NCI-H1694 treated with DMSO at 0.1 percent for 48 hours (cell line): Measurements from ENCODE around the gene DYNC1LI1.

Experiments used
- DNase-seq: peaks from one replicate; lab custom pipeline; 2025; lab: John Stamatoyannopoulos, UW

DYNC1LI1 gene

DNA sequence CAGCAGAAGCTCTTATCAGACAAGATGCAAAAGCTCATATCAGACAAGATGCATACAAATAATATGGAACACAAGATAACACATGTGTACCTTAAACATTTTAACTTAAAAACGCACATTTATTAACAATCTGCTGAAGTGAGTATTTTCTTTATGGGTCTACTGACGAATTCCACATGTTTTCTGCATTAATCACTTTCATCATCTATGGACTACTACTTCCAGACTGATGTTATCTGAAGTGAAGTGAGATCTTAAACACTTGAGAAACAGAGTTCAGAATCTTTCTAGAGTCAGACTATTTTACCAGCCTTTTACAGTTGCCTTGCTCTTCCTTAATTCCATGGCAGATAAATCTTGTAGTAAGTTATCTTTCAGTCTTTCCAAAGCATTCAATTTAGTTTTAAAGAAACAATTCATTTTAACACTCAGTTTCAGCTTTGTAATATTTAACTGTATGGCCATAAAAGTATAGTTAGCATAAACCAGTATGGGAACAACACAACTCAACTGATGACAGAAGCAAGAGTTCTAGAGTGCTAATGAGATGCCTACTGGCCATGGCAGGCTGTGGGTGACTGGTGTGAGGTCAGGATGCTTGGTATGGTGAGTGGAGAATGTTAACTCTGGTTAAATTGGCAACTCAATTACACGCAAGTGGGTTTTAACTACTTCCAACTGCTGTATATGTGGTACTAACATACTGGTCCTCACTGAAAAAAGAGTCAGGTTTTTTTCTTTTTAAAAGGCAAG, 77.8 kb downstream of the DYNC1LI1 start:
- DNase-seq: no peak

DNA sequence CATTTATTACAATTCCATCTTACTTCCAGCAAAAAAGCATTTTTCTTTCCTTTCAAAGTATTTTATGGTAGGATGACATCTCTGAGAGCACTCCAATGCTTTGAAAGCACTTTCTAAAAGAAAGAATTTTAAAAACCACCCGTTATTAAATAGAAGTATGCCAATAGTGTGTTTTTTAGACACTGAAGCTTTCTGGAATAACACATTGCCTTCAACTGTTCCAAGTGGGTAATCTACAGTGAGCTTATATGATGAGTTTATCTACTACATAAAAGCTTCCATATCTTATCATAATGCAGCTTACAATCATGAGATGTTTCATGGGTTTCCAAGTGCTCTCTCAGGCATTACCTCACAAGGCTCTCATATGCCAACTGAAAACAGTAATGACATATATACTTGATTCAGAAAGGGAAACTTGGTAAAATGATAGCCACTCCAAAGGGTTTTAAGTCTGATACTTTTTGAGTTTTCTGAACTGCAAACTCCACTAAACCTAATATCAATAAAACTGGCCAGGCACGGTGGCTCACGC, 82.1 kb downstream of the DYNC1LI1 start:
- no peak for DNase-seq

DNA sequence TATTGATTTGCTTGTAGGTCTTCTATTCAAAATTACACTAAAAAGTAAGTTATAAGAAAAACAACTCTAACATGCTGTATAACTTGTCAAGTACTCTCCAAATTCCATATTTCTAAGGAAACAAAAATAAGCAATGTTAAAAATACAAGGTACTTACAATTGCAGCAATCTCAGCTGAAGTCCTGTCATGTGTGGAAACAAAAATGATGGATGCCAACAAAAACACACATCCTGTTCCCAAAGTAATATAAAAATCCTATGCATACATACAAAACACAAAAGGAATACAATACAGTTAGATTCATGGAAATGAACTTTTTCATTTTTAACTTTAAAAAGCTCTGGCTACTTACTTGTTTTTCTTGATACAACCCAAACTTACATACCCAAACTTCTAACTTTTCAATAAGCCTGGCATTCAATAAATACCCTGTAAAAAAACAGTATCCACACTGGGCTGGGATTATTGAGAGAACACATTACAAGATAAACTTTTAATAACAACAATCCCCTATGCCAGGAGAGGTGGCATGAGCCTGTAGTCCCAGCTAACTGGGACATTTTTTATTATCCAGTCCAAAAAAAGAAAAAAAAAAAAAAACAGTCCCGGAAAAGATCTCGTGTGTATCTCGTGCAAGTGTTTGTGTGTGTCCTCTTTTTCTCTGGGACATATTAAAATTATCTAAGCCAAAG, 82.7 kb downstream of the DYNC1LI1 start:
- DNase-seq: no peak

DNA sequence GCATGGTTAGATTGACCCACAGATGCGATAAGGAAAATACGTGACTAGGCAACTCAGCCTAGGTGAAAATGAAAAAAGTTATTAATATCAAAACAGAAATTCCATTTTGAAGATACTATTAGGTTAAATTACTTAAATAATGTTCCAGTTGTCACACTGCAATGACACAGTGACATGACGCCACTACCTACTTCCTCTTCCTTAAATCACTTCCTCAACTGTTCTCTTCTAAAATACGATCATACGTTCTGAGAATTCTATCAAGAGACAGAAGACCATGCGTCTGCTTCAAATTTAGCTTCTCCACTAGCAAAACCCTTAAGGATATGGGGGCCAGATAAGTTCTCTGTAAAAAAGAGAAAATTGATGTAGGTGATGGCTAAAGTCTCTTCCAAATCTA, 86.2 kb downstream of the DYNC1LI1 start:
- DNase-seq: no peak

DNA sequence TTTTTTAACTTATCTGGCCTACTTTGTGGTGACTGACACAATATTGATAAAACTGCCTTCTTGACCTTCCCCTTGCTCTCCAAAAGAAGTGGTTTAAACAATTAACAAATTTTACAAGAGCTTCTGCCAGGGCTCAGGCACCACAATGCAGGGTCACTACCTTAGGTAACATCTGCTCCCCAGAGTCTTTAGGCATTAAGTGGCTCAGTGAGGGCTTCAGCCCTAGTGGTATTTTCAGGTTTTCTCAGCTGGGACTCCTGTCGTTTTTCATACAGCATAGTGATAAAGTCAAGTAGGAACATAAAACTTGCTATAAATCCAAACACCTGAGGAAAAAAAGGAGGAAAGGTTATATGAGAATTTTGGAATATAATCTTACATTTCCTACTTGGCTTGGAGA, 86.9 kb downstream of the DYNC1LI1 start:
- DNase-seq: no peak

DNA sequence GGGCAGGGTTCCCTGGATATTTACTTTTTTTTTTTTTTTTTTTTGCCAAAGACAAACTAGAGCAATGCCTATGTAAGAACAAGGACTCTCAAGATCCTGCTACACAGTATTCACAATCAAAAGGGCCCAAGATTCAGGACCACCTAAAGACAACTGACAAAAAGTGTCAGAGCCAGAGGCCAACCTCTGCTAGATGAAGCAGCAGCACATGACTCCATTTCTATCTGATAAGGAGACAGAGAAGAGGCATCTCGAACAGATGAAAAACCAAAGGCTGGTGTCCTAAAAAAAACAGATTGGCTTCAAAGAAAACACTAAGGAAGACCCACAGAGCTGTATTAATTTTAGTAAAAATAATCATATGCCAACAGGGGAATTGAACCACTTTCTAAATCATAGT, 88.0 kb downstream of the DYNC1LI1 start:
- DNase-seq: no peak

DNA sequence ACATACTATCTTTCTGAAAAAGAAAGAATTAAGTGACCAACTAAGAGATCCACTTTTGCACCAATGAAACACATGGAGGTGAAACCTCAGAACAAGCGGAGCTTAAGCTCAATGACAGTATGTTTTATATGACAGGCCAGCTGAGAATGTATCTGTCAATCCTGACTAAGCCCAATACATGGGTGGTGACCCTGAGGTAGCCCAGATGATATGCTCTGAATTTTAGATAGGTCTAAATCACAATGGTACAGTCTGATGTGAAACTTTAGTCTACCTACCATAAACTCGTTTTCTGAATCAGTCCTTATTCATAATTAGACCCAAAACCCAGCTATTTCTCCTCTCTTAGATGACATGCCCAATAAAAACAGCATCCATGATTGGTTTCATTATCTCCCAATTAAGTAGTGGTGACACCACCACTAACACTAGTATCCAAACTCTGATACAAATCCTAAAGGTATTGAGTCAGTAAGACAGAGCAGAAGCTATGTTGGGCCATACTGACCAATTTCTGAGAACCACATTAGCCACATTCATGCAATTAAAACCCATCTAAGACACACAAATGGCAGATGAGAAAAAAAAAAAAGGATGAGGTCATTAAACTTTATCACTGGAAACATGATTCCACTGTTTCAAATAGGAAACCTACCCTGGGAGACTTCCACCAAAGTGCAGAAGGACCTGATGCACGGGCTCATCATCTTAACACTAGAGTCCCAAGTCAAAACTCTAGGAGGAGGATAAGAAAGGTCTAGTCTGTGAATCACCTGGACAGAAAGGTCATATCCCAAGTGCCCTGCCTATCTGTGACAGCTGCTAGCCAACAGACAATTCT, 88.6 kb downstream of the DYNC1LI1 start:
- DNase-seq: no peak

DNA sequence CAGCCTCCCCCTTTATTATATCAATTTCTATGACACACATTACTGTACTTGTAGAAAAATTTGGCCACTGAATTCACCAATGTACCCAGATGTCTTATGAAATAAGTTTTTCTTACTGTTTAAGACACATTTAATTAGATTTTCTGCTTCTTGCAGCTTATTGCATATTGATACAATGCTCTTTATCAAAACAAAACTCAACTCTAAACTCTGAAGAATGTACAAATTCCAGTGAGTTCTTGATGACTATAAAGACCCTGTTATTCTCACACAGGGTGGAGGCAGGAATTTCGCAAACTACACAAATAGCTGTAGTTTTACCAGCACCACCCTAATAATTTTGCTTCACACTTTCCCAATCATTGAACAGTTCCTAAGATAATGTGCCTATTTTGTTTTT, 90.1 kb downstream of the DYNC1LI1 start:
- no peak for DNase-seq
